ENCODE results near the gene LHPP. TPM values are rescaled to one million over a fixed set of nuclear protein-coding genes. Genes with fewer than 3 reads are reported as not detected.

Gene LHPP
- total and polyA plus RNA-seq, 2 experiments from 2014 or later, result 19.0 to 22.9 TPM

- Histone ChIP-seq H3K9ac (no peak overlapping the region), H2AFZ (no peak overlapping the region), H3K79me2 (ENCODE audit: insufficient read depth) (no peaks in the 10 kb centered on the region), H3K4me3 (no peak overlapping the region), H3K27ac (no peak overlapping the region), H4K20me1 (ENCODE audit: insufficient read depth) (no peaks in the 10 kb centered on the region), H3K4me2 (ENCODE audit: unreplicated experiment) (no peak overlapping the region), H3K27me3 (replicated peaks; ENCODE audit: insufficient read depth) (no peaks in the 10 kb centered on the region), H3K9me3 (ENCODE audit: low read depth) (no peaks in the 10 kb centered on the region), H3F3A (ENCODE audit: insufficient read depth) (no peaks in the 10 kb centered on the region), H3K4me1 (ENCODE audit: insufficient read depth) (no peaks in the 10 kb centered on the region), H3K9me2 (ENCODE audit: insufficient read depth) (no peaks in the 10 kb centered on the region), H3K36me3 (ENCODE audit: low read depth) (no peaks in the 10 kb centered on the region)
- WGBS, 2 experiments (ENCODE audit: low coverage in 1 of 2, low lambda C conversion rate in 2 of 2, missing lambda C conversion rate in 2 of 2), result 64 to 74% methylated on average over 11 of the region's 11 CpGs
- DNase-seq, result no peak
- in situ Hi-C loops (cut with MboI), result no loop called here
- TF ChIP-seq EZH2phosphoT487 (IDR thresholded peaks at IDR 0.05; ENCODE audit: insufficient read depth, low read depth) (no peak), EZH2 (IDR thresholded peaks at IDR 0.05; ENCODE audit: insufficient read depth, poor library complexity, severe bottlenecking) (no peak)
Observed at GRCh38 chr10:124477614-124478363, 16.2 kb downstream of the LHPP start.

- H3K4me3 ChIP-seq, result no peak overlapping the region
- DNase-seq, result no peak
- no peaks in the 10 kb centered on the region for H3K9me2 ChIP-seq (ENCODE audit: insufficient read depth)
- H3K4me1 ChIP-seq (ENCODE audit: insufficient read depth), result no peaks in the 10 kb centered on the region
- H3K9ac ChIP-seq, result no peak overlapping the region
- no peaks in the 10 kb centered on the region for H3K36me3 ChIP-seq (ENCODE audit: low read depth)
- TF ChIP-seq EZH2 (IDR thresholded peaks at IDR 0.05; ENCODE audit: insufficient read depth, poor library complexity, severe bottlenecking), result no peak
- no peak for TF ChIP-seq EZH2phosphoT487 (IDR thresholded peaks at IDR 0.05; ENCODE audit: insufficient read depth, low read depth)
- H3K79me2 ChIP-seq (ENCODE audit: insufficient read depth), result no peaks in the 10 kb centered on the region
- in situ Hi-C loops (cut with MboI), result no loop called here
- H2AFZ ChIP-seq, result no peak overlapping the region
- no peak overlapping the region for H3K27ac ChIP-seq
- H3F3A ChIP-seq (ENCODE audit: insufficient read depth), result no peaks in the 10 kb centered on the region
- H4K20me1 ChIP-seq (ENCODE audit: insufficient read depth), result no peaks in the 10 kb centered on the region
- no peak overlapping the region for H3K4me2 ChIP-seq (ENCODE audit: unreplicated experiment)
- no peaks in the 10 kb centered on the region for H3K9me3 ChIP-seq (ENCODE audit: low read depth)
- WGBS, 2 experiments (ENCODE audit: low coverage in 1 of 2, low lambda C conversion rate in 2 of 2, missing lambda C conversion rate in 2 of 2), result 90 to 92% methylated on average over 14 of the region's 14 CpGs
- no peaks in the 10 kb centered on the region for H3K27me3 ChIP-seq (replicated peaks; ENCODE audit: insufficient read depth)
Observed at GRCh38 chr10:124478515-124478914, 16.9 kb downstream of the LHPP start.

GRCh38 chr10:124480860-124481259 lies 19.2 kb downstream of the LHPP start:
- no peak for DNase-seq
- Histone ChIP-seq H3K4me3 (no peak overlapping the region), H3F3A (ENCODE audit: insufficient read depth) (no peaks in the 10 kb centered on the region), H3K9me3 (ENCODE audit: low read depth) (no peaks in the 10 kb centered on the region), H3K36me3 (ENCODE audit: low read depth) (no peaks in the 10 kb centered on the region), H3K27ac (no peak overlapping the region), H3K9ac (no peak overlapping the region), H2AFZ (no peak overlapping the region), H3K9me2 (ENCODE audit: insufficient read depth) (no peaks in the 10 kb centered on the region), H3K4me1 (ENCODE audit: insufficient read depth) (no peaks in the 10 kb centered on the region), H3K27me3 (replicated peaks; ENCODE audit: insufficient read depth) (no peaks in the 10 kb centered on the region), H4K20me1 (ENCODE audit: insufficient read depth) (no peaks in the 10 kb centered on the region), H3K4me2 (ENCODE audit: unreplicated experiment) (no peak overlapping the region), H3K79me2 (ENCODE audit: insufficient read depth) (no peaks in the 10 kb centered on the region)
- WGBS, 2 experiments (ENCODE audit: low coverage in 1 of 2, low lambda C conversion rate in 2 of 2, missing lambda C conversion rate in 2 of 2), result 62 to 68% methylated on average over 5 of the region's 5 CpGs
- in situ Hi-C loops (cut with MboI), result no loop called here
- TF ChIP-seq EZH2 (IDR thresholded peaks at IDR 0.05; ENCODE audit: insufficient read depth, poor library complexity, severe bottlenecking), result no peak
- TF ChIP-seq EZH2phosphoT487 (IDR thresholded peaks at IDR 0.05; ENCODE audit: insufficient read depth, low read depth), result no peak

- H3K9ac ChIP-seq, result no peak overlapping the region
- H3K27ac ChIP-seq, result no peak overlapping the region
- DNase-seq, result no peak
- H3K4me3 ChIP-seq, result no peak overlapping the region
- H3K9me2 ChIP-seq (ENCODE audit: insufficient read depth), result no peaks in the 10 kb centered on the region
- H3K79me2 ChIP-seq (ENCODE audit: insufficient read depth), result no peaks in the 10 kb centered on the region
- no peaks in the 10 kb centered on the region for H3K27me3 ChIP-seq (replicated peaks; ENCODE audit: insufficient read depth)
- no peaks in the 10 kb centered on the region for H3K36me3 ChIP-seq (ENCODE audit: low read depth)
- 86 to 88% methylated on average over 6 of the region's 6 CpGs for WGBS, 2 experiments (ENCODE audit: low coverage in 1 of 2, low lambda C conversion rate in 2 of 2, missing lambda C conversion rate in 2 of 2)
- H3K9me3 ChIP-seq (ENCODE audit: low read depth), result no peaks in the 10 kb centered on the region
- H3K4me2 ChIP-seq (ENCODE audit: unreplicated experiment), result no peak overlapping the region
- no peaks in the 10 kb centered on the region for H3K4me1 ChIP-seq (ENCODE audit: insufficient read depth)
- no peaks in the 10 kb centered on the region for H3F3A ChIP-seq (ENCODE audit: insufficient read depth)
- H2AFZ ChIP-seq, result no peak overlapping the region
- no peak for TF ChIP-seq EZH2 (IDR thresholded peaks at IDR 0.05; ENCODE audit: insufficient read depth, poor library complexity, severe bottlenecking)
- TF ChIP-seq EZH2phosphoT487 (IDR thresholded peaks at IDR 0.05; ENCODE audit: insufficient read depth, low read depth), result no peak
- H4K20me1 ChIP-seq (ENCODE audit: insufficient read depth), result no peaks in the 10 kb centered on the region
- in situ Hi-C loops (cut with MboI), result no loop called here
Observed at GRCh38 chr10:124481717-124482116, 20.1 kb downstream of the LHPP start.

Data from GM23248 (cell line).